Dedifferentiated amniotic fluid mesenchymal stem cell (primary cell): ENCODE data around the gene AP1B1.
"Not testable (repeated sequence)": the region's sequence is repeated elsewhere in the genome, so short reads cannot be mapped to it uniquely, and the experiment has no call there.

Experiments
- DNase-seq: peaks from one replicate; pipeline ENCODE4 v3.0.0-alpha.2; 2016; ENCODE audit errors: extremely low spot score

Gene AP1B1

GRCh38 chr22:29348956-29349355 is 39.4 kb downstream of the AP1B1 start:
- DNase-seq = no peak

GRCh38 chr22:29348041-29348440 is 40.3 kb downstream of the AP1B1 start:
- DNase-seq = no peak

DNA sequence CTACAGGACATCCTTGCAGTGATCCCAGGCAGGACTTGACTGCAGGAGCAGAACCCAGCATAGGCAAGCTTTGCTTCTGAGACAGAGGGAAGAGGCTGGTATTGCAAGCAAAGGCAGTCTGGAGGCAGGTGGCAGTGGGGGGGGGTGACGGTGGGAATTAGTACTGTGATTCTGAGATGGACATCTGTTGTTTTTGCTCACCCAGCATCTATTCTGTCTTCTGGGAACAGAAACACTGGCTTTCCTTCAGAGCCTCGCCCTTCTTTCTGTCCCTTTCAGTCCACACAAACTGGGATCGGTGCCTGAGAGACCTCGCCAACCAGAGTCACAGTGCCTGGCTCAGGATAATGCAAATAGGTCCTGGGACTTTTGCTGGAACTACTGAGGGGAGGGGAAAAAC is 41.7 kb downstream of the AP1B1 start:
- DNase-seq = no peak

- no peak for DNase-seq
These were observed 42.4 kb downstream of the AP1B1 start for GRCh38 chr22:29345932-29346331.

DNA sequence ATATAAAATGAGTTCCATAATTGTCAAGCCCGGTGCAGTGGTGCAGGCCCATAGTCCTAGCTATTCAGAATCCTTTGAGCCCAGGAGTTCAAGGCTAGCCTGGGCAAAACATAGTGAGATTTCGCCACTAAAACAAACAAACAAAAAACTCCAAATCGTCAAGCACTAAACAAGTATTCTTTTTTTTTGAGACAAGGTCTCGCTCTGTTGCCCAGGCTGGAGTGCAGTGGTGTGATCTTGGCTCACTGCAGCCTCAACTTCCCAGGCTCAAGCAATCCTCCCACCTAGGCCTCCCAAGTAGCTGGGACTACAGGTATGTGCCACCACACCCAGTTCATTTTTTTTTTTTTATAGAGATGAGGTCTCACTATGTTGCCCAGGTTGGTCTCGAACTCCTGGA is 43.5 kb downstream of the AP1B1 start:
- DNase-seq = not testable (repeated sequence)

DNA sequence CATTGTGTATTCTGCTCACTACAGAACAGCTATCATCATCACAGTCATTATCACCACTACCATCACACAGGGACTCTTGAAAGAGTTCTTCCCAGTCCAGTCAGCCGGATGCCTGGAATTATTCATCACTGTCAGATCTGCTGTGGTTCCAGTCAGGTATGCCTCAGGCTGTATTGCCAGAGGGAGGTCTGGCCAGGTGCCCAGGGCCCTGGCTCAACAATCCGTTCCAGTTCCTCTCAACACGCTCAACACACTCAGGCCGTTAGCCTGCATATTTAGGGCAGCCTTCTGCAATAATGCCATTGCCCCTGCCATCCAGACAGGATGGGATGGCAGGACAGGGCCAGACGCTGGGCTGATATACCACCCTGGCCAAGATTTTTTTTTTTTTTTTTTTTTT is 44.2 kb downstream of the AP1B1 start:
- DNase-seq = peak; percentile 36

DNA sequence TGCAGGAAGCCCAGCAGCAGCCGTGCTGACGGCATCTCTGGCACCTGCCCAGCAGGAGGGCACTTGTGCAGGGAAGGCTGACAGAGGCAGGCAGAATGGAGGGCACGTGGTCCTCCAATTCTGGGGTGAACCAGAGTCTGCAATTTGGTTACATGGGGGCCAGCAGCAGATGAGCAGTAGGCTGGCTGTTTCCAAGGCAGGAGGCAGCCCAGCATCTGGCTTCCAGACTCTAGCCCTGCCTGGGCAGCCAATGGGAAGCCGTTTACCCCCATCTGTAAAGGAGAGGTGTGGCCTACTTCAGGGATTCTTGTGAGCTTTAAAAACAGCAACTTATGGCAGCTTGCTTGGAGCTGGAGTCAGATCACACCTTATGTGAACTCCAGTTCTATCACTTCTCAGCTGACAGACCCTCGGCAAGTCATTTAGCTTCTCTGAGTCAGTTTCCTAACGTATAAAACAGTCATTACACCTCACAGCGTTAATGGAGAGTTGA is 45.0 kb downstream of the AP1B1 start:
- no peak for DNase-seq

DNA sequence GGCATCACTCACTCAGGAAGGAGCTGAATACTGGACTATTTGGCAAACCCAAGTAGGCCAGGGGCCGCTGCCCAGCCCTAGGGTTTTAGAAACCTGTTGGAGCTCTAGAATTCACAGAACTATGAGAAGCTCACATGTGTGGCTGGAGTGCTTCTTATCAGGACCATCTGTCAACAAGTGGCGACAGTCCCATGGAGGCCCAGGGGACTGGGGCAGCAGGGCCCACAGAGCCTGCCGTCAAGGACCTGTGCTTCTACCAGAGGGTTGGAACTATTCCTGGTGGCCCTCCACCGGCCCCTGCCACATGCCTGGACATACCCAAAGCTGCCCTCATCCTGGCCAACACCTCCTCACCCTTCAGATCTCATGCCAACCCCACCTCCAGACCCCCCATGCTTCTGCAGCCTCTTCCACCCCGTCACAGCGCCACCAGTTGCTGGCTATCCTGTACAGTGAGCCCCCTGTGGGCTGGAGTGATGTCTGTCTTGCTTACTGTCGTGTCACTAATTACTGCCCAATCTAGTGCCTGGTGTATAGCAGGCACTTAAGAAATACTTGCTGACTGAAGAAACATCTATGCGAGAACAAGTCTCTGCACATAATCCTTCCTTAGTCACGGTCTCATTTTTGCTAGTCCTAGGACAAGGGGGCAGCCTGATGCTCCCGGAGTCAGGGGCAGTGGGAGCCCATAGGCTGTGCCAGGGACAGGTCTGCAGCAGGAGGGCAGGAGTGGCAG is 45.6 kb downstream of the AP1B1 start:
- no peak for DNase-seq

DNA sequence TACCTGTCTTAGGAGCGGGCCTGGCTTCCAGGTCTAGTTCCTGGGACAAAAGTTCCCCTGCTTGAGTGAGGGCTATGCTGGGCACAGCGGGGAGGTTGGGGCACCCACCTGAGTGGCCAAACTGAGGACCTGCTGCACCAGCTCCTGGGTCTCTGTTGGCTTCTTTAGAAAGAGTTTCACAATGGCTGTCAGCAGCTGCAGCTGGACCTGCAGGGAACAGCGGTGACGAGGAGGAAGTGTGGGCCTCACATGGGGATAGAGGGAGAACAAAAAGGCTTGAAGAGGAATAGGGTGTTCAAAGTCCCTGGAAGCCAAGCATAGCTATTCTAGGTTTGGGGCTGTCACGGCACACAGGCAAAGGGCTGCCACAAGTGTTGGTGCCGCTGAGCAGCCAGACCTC is 46.2 kb downstream of the AP1B1 start:
- DNase-seq = no peak

DNA sequence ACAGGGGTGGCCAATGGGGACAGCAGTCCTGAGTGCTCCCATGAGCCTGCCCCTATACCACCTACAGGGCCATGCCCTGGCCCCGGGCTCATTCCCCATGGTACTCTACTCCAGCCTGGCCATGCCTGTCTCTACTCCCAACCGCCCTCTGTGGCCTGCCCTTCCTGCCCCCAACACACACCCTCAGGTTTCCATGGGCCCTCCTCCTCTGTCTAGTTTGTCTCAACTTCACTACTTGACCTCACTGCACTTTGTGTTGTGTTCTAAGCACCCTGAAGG is 46.6 kb downstream of the AP1B1 start:
- DNase-seq = no peak

DNA sequence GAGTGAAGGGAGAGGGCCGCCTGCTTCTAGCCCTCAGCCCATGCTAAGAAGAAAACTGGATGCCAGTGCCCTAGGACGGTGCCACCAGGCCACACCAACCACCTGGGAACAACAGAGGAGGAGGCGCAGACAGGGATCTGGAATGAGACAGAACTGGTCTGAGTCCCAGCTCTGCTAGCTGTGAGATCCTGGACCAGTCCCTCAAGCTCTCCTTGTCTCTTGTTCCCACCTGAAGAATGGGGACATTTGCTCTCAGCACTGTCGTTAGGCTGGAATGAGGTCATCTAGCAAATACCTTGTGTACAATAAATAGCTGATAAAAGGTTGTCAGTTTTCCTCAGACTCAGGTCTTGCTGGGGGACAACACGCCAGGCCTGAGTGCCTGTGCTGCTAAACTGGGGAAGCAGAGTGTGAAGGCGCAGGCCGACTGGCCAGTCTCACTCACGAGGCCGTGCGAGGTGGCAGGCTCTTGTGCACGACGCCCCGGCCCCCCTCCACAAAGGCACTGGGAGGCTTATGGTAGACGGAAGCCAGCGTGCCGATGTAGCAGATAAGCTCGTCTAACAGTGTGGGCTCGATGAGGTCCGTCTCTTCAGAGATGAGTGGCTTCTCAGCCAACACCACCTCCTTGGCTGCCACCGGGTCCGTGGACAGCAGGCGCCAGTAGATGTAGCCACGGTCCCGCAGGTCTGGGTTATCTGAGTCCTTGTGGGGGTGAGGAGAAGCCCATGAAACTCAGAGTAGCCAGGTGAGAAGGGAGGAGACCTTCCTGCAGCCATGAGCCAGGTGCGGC is 47.1 kb downstream of the AP1B1 start:
- no peak for DNase-seq

GRCh38 chr22:29340566-29340965 is 47.8 kb downstream of the AP1B1 start:
- no peak for DNase-seq

- no peak for DNase-seq
These were observed 48.8 kb downstream of the AP1B1 start for GRCh38 chr22:29339381-29340235.

- DNase-seq = no peak
These were observed 50.0 kb downstream of the AP1B1 start for GRCh38 chr22:29338398-29338797.

GRCh38 chr22:29337631-29338284 is 50.6 kb downstream of the AP1B1 start:
- no peak for DNase-seq

- DNase-seq = no peak
These were observed 51.4 kb downstream of the AP1B1 start for GRCh38 chr22:29336751-29337490.

DNA sequence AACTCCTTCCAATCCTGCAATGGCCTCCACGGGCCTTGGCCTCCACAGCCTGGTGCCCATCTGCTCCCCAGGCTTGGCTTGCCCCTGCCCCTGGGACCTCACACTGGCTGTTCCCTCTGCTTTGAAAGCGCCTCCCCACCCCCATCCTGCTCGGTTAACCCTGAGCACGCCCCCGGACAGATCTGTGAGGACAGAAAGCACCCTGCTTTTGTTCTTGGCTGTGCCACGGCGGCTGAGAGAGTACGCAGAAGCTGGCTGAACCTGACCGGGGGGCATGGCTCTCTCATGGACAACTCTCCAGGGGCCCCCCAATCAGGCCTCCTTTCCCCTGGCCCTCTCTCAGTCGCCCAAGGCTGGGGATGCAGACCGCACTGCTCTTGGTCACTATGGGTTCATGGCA is 52.7 kb downstream of the AP1B1 start:
- no peak for DNase-seq

- DNase-seq = no peak
These were observed 53.5 kb downstream of the AP1B1 start for GRCh38 chr22:29334696-29335344.

DNA sequence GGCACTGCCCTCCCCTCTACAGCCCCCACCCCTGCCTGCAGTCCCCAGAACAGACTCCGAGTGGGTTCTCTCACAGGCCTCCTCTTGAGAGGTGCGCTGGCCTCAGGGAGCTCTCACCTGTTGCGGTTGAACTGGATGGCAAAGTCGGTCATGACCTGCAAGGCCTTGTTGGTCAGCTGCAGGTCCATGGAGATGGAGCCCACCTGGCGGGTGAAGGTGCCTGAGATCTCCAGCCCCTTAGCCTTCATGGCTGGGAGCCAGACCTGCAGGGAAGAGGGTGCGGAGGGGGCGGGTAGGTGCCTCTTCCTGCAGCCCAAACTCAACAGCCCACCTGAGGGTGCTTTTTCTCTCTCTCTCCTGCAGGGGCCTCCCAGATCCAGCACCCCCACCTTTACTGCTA is 54.2 kb downstream of the AP1B1 start:
- no peak for DNase-seq

DNA sequence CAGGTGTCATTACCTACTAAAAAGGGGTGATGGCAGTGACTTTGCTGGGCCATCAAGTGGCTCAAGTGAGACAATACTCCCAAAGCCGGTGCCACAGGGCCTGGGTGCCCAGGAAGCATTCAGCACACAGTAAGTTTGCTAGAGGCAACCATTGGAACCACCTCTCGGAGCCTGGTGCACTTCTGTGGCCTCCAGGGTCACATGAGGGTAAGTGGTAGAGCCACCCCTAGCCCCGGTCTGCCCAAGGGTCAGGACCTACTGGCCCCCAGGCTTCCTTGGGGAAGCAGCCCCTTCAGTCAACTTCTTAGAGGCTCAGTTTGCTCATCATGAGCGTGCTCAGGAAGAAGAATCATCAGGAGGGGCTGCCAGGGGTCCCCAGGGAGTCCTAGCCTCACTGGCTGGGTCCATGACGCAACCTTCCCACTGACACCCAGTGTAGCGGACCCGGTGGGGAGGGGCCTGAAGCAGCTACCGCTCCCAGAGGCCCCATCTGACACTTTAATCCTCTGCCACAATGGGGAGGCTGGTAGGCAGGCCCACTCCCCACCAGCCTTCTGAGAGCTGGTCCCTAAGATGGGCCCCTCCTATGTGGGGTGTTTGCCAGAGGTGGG is 55.4 kb downstream of the AP1B1 start:
- DNase-seq = no peak
